PC-3 (cell line): ENCODE measurements around the gene IDH3A. TPM values are rescaled to one million over a fixed set of nuclear protein-coding genes. Genes with fewer than 3 reads are reported as not detected.

Experiments used
- ATAC-seq: fragments of 200-7000 bp; cut with Tn5 transposase; 2 replicates; pipeline ENCODE4 v1.9.1; 2020; ENCODE audit warnings: mild to moderate bottlenecking, moderate library complexity
- BruUV-seq: library from RNA; stranded (reverse); fragments of 400-500 nt; replicated peaks from 2 replicates; lab custom pipeline; 2021; lab: Mats Ljungman, UMichigan
- CTCF ChIA-PET: fragments of 300-600 bp; sonication (Branson Sonifier 250); formaldehyde crosslinking; loops from one replicate; lab custom pipeline; 2022; ENCODE audit warnings: antibody characterized with exemption; lab: Charles Lee
- POLR2A ChIA-PET: fragments of 300-600 bp; sonication (Branson Sonifier 250); formaldehyde crosslinking; loops from one replicate; lab custom pipeline; 2022; ENCODE audit warnings: antibody characterized with exemption; ENCODE audit not compliant: unreplicated experiment; lab: Charles Lee
- DNase-seq: peaks from one replicate; pipeline ENCODE4 v3.0.0-alpha.2; 2015
- H2AFZ ChIP-seq: fragments of 300-600 bp; sonication (generic); 2 replicates; pipeline ENCODE4 v1.6.0; 2016; ENCODE audit warnings: antibody characterized with exemption, low read length
- H3F3A ChIP-seq: fragments of 300-600 bp; sonication (generic); one replicate; pipeline ENCODE4 v1.6.0; 2017; ENCODE audit warnings: antibody characterized with exemption, low read length, control low read depth, mild to moderate bottlenecking; ENCODE audit not compliant: unreplicated experiment
- H3K27ac ChIP-seq: fragments of 300-600 bp; sonication (generic); 2 replicates; pipeline ENCODE4 v1.5.1; 2016; ENCODE audit warnings: mild to moderate bottlenecking, low read length
- H3K27me3 ChIP-seq: fragments of 300-600 bp; sonication (generic); 2 replicates; pipeline ENCODE4 v1.6.1; 2016; ENCODE audit warnings: low read length, mixed read lengths
- H3K36me3 ChIP-seq: fragments of 300-600 bp; sonication (generic); 2 replicates; pipeline ENCODE4 v1.6.1; 2016; ENCODE audit warnings: low read depth, mixed run types, low read length, mixed read lengths
- H3K4me1 ChIP-seq: fragments of 300-600 bp; sonication (generic); 2 replicates; pipeline ENCODE4 v1.5.1; 2016; ENCODE audit warnings: low read length; ENCODE audit not compliant: insufficient read depth
- H3K4me2 ChIP-seq: fragments of 300-600 bp; sonication (generic); 2 replicates; pipeline ENCODE4 v1.6.0; 2016; ENCODE audit warnings: low read length
- H3K4me3 ChIP-seq: fragments of 300-600 bp; sonication (generic); 2 replicates; pipeline ENCODE4 v1.5.1; 2016; ENCODE audit warnings: mild to moderate bottlenecking, low read length, mixed read lengths
- H3K79me2 ChIP-seq: fragments of 300-600 bp; sonication (generic); 2 replicates; pipeline ENCODE4 v1.6.1; 2017; ENCODE audit warnings: low read length, mixed read lengths
- H3K9ac ChIP-seq: fragments of 300-600 bp; sonication (generic); 2 replicates; pipeline ENCODE4 v1.6.0; 2016; ENCODE audit warnings: mild to moderate bottlenecking, low read length
- H3K9me2 ChIP-seq: fragments of 300-600 bp; sonication (generic); replicated peaks from 2 replicates; pipeline ENCODE4 v1.6.1; 2016; ENCODE audit warnings: mixed run types, low read length, mixed read lengths
- H3K9me3 ChIP-seq: fragments of 300-600 bp; sonication (generic); 2 replicates; pipeline ENCODE4 v1.6.1; 2016; ENCODE audit warnings: low read length, mixed read lengths
- H4K20me1 ChIP-seq: fragments of 300-600 bp; sonication (generic); 2 replicates; pipeline ENCODE4 v1.6.1; 2016; ENCODE audit warnings: low read length, mixed read lengths
- CTCF ChIP-seq: fragments of 300-600 bp; sonication (generic); conservative IDR thresholded peaks from 2 replicates; pipeline ENCODE4 v1.5.1; 2017; ENCODE audit warnings: antibody characterized with exemption, low read depth, mild to moderate bottlenecking, low read length
- EZH2 ChIP-seq: fragments of 300-600 bp; sonication (generic); IDR thresholded peaks from one replicate; pipeline ENCODE4 v1.6.1; 2017; ENCODE audit warnings: antibody characterized with exemption, mild to moderate bottlenecking, low read length; ENCODE audit not compliant: unreplicated experiment
- EZH2phosphoT487 ChIP-seq: fragments of 300-600 bp; sonication (generic); IDR thresholded peaks from 2 replicates; pipeline ENCODE4 v1.6.1; 2018; ENCODE audit warnings: mild to moderate bottlenecking, antibody characterized with exemption, low read length, borderline replicate concordance
- intact Hi-C: fragments of 100-400 bp; cut with micrococcal nuclease; formaldehyde crosslinking; loops from 2 replicates; pipeline ENCODE4 v1.9.0; 2023
- total RNA-seq: library from RNA; depleted of rRNA; stranded (reverse); fragments of >200 nt; gene quantifications from 2 replicates; pipeline ENCODE4 v1.2.3, GENCODE V29; 2014

The IDH3A gene
- total RNA-seq, 1 experiment from 2014 or later: 78.8 TPM

- CTCF ChIA-PET: no interaction called here
- no peak overlapping the region for H2AFZ ChIP-seq
- ATAC-seq (no peak), DNase-seq (no peak)
- H3K27ac ChIP-seq: no peak overlapping the region
- H3K79me2 ChIP-seq: no peaks in the 10 kb centered on the region
- TF ChIP-seq EZH2 (no peak), CTCF (no peak), EZH2phosphoT487 (no peak)
- no peak overlapping the region for H3K4me3 ChIP-seq
- no peaks in the 10 kb centered on the region for H3F3A ChIP-seq
- no peaks in the 10 kb centered on the region for H3K4me1 ChIP-seq
- POLR2A ChIA-PET: no interaction called here
- H3K4me2 ChIP-seq: no peak overlapping the region
- H3K9me2 ChIP-seq: no peaks in the 10 kb centered on the region
- no TSS peak for BruUV-seq
- no peaks in the 10 kb centered on the region for H4K20me1 ChIP-seq
- H3K27me3 ChIP-seq: no peaks in the 10 kb centered on the region
- no peak overlapping the region for H3K9ac ChIP-seq
- H3K36me3 ChIP-seq: peaks cover 32% of the 10 kb centered on the region
- intact Hi-C loops: no loop called here
- no peaks in the 10 kb centered on the region for H3K9me3 ChIP-seq
These were observed 14.8 kb downstream of the IDH3A start for GRCh38 chr15:78164010-78164409.

- Histone ChIP-seq H3K27me3 (no peaks in the 10 kb centered on the region), H3K9me3 (no peaks in the 10 kb centered on the region), H3K4me1 (no peaks in the 10 kb centered on the region), H3F3A (no peaks in the 10 kb centered on the region), H3K4me2 (no peak overlapping the region), H3K9me2 (no peaks in the 10 kb centered on the region), H3K36me3 (peaks cover 46% of the 10 kb centered on the region), H4K20me1 (no peaks in the 10 kb centered on the region), H2AFZ (no peak overlapping the region), H3K9ac (no peak overlapping the region), H3K79me2 (no peaks in the 10 kb centered on the region), H3K4me3 (no peak overlapping the region), H3K27ac (no peak overlapping the region)
- no peak for DNase-seq
- ChIA-PET CTCF (no interaction called here), POLR2A (no interaction called here)
- ATAC-seq: no peak
- no TSS peak for BruUV-seq
- intact Hi-C loops: no loop called here
- TF ChIP-seq CTCF: no peak
- no peak for TF ChIP-seq EZH2phosphoT487
- no peak for TF ChIP-seq EZH2
These were observed 18.2 kb downstream of the IDH3A start for GRCh38 chr15:78167227-78167888.

GRCh38 chr15:78168608-78169007, 19.4 kb downstream of the IDH3A start:
- intact Hi-C loops: no loop called here
- no peaks in the 10 kb centered on the region for H3K4me1 ChIP-seq
- H3K9me2 ChIP-seq: no peaks in the 10 kb centered on the region
- H2AFZ ChIP-seq: no peak overlapping the region
- no peak overlapping the region for H3K27ac ChIP-seq
- no peak overlapping the region for H3K4me2 ChIP-seq
- no peak overlapping the region for H3K9ac ChIP-seq
- BruUV-seq: no TSS peak
- DNase-seq (no peak), ATAC-seq (no peak)
- ChIA-PET CTCF (no interaction called here), POLR2A (no interaction called here)
- no peaks in the 10 kb centered on the region for H3K27me3 ChIP-seq
- no peaks in the 10 kb centered on the region for H4K20me1 ChIP-seq
- H3K4me3 ChIP-seq: no peak overlapping the region
- peaks cover 41% of the 10 kb centered on the region for H3K36me3 ChIP-seq
- TF ChIP-seq EZH2 (no peak), EZH2phosphoT487 (no peak), CTCF (no peak)
- no peaks in the 10 kb centered on the region for H3K9me3 ChIP-seq
- no peaks in the 10 kb centered on the region for H3K79me2 ChIP-seq
- no peaks in the 10 kb centered on the region for H3F3A ChIP-seq
